Neural progenitor cell (in vitro differentiated cells): Measurements from ENCODE around the gene DIAPH2. TPM values are rescaled to one million over a fixed set of nuclear protein-coding genes. Genes with fewer than 3 reads are reported as not detected.

Experiments used
- DNase-seq: peaks from one replicate; pipeline ENCODE4 v3.0.0-alpha.2; 2016; ENCODE audit warnings: low spot score
- H2AFZ ChIP-seq: fragments of 200-600 bp; sonication (generic); replicated peaks from 2 replicates; pipeline ENCODE4 v1.6.1; 2016; ENCODE audit warnings: antibody characterized with exemption
- H3F3A ChIP-seq: fragments of 200-600 bp; sonication (generic); 2 replicates; pipeline ENCODE4 v1.6.1; 2016; ENCODE audit warnings: antibody characterized with exemption, low read depth
- H3K27ac ChIP-seq: fragments of 200-600 bp; sonication (generic); 2 replicates; pipeline ENCODE4 v1.5.1; 2016; ENCODE audit warnings: mild to moderate bottlenecking
- H3K27me3 ChIP-seq: fragments of 200-600 bp; sonication (generic); 2 replicates; pipeline ENCODE4 v1.6.1; 2016; ENCODE audit warnings: mild to moderate bottlenecking, moderate library complexity
- H3K36me3 ChIP-seq: fragments of 200-600 bp; sonication (generic); 2 replicates; pipeline ENCODE4 v1.5.1; 2016
- H3K4me1 ChIP-seq: fragments of 200-600 bp; sonication (generic); 2 replicates; pipeline ENCODE4 v1.6.1; 2016; ENCODE audit warnings: mixed run types
- H3K4me2 ChIP-seq: fragments of 200-600 bp; sonication (generic); 2 replicates; pipeline ENCODE4 v1.6.1; 2016
- H3K4me3 ChIP-seq: fragments of 200-600 bp; sonication (generic); 2 replicates; pipeline ENCODE4 v1.5.1; 2016
- H3K79me2 ChIP-seq: fragments of 200-600 bp; sonication (generic); 2 replicates; pipeline ENCODE4 v1.6.1; 2016; ENCODE audit warnings: low read depth
- H3K9ac ChIP-seq: fragments of 200-600 bp; sonication (generic); 2 replicates; pipeline ENCODE4 v1.6.1; 2016
- H3K9me3 ChIP-seq: fragments of 200-600 bp; sonication (generic); 2 replicates; pipeline ENCODE4 v1.5.1; 2016; ENCODE audit warnings: low read depth
- H4K20me1 ChIP-seq: fragments of 200-600 bp; sonication (generic); 2 replicates; pipeline ENCODE4 v1.6.1; 2016; ENCODE audit warnings: low read depth
- H3K27ac Mint-ChIP-seq: 3 replicates; pipeline ENCODE4 v1.8.0; 2021; ENCODE audit warnings: mixed read lengths
- H3K27me3 Mint-ChIP-seq: 2 replicates; pipeline ENCODE4 v1.8.0; 2022; ENCODE audit warnings: low read depth, mild to moderate bottlenecking, inconsistent platforms, moderate library complexity, mixed read lengths; ENCODE audit not compliant: insufficient read depth
- H3K36me3 Mint-ChIP-seq: 3 replicates; pipeline ENCODE4 v1.8.0; 2021; ENCODE audit warnings: mixed read lengths
- H3K4me1 Mint-ChIP-seq: 3 replicates; pipeline ENCODE4 v1.8.0; 2021; ENCODE audit warnings: mixed read lengths
- H3K4me3 Mint-ChIP-seq: 3 replicates; pipeline ENCODE4 v1.8.0; 2021; ENCODE audit warnings: mild to moderate bottlenecking, moderate library complexity, mixed read lengths
- H3K9me3 Mint-ChIP-seq: 3 replicates; pipeline ENCODE4 v1.8.0; 2020; ENCODE audit warnings: mixed read lengths
- EZH2 ChIP-seq: fragments of 200-600 bp; sonication (generic); IDR thresholded peaks from 2 replicates; pipeline ENCODE4 v1.6.1; 2017; ENCODE audit warnings: antibody characterized with exemption, mild to moderate bottlenecking, moderate library complexity
- EZH2phosphoT487 ChIP-seq: fragments of 200-600 bp; sonication (generic); IDR thresholded peaks from 2 replicates; pipeline ENCODE4 v1.6.1; 2017; ENCODE audit warnings: antibody characterized with exemption
- total RNA-seq: library from RNA; depleted of rRNA; stranded (reverse); fragments of >200 nt; gene quantifications from 2 replicates; pipeline ENCODE4 v1.2.3, GENCODE V29; 2015; ENCODE audit warnings: low replicate concordance
- TF ChIP-seq, protein P1 (sequence below): fragments of 200-600 bp; sonication (generic); IDR thresholded peaks from 2 replicates; pipeline ENCODE4 v1.5.1; 2017; ENCODE audit warnings: antibody characterized with exemption, mild to moderate bottlenecking

Gene DIAPH2
- total RNA-seq, 1 donor from 2014 or later = 24.0 TPM

DNA sequence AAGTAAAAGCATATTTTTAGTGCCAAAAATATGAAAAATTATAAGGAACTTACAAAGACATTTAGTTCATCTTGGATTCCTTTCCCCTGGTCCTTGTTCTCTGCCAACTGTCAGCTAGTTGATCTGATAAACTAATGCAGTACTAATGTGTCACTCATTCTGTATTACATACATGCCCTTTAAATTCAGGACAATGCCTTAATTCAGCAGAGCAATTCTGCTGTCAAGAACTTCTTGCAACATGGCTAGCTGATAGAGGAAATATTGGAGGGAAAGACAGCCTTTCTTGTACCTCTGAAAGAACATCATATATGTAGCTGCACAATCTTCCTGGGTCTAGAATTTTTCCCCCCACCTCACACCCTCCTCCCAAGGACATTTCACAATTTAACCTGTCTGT is 679.2 kb downstream of the DIAPH2 start:
- no peaks in the 10 kb centered on the region for H3K4me1 Mint-ChIP-seq
- no peak overlapping the region for H3K27ac Mint-ChIP-seq
- no peaks in the 10 kb centered on the region for H3K36me3 Mint-ChIP-seq

DNA sequence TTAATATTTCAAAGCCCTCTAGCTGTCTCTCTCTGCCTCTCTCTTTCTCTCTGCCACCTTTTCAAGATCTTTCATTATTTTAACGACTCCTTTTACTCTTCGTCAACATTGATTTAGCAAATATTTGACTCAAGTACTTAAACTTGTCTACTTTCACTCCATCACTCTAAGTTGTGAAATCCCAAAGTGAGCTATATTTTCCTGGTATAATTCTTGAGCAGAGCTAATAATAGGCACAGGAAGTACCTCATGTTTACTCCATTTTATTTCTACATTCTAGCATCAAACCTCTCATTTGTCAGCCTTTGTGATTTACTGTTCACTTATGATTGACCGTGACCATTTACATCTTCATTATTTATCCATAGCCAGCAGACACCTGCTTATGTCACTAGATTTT is 681.6 kb downstream of the DIAPH2 start:
- H3K4me3 ChIP-seq = no peak overlapping the region
- no peak for TF ChIP-seq EZH2phosphoT487
- TF ChIP-seq EZH2 = no peak
- TF ChIP-seq, protein P1, sequence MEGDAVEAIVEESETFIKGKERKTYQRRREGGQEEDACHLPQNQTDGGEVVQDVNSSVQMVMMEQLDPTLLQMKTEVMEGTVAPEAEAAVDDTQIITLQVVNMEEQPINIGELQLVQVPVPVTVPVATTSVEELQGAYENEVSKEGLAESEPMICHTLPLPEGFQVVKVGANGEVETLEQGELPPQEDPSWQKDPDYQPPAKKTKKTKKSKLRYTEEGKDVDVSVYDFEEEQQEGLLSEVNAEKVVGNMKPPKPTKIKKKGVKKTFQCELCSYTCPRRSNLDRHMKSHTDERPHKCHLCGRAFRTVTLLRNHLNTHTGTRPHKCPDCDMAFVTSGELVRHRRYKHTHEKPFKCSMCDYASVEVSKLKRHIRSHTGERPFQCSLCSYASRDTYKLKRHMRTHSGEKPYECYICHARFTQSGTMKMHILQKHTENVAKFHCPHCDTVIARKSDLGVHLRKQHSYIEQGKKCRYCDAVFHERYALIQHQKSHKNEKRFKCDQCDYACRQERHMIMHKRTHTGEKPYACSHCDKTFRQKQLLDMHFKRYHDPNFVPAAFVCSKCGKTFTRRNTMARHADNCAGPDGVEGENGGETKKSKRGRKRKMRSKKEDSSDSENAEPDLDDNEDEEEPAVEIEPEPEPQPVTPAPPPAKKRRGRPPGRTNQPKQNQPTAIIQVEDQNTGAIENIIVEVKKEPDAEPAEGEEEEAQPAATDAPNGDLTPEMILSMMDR = no peak
- H3K9ac ChIP-seq = no peak overlapping the region
- H4K20me1 ChIP-seq = no peaks in the 10 kb centered on the region
- H3K4me1 ChIP-seq = no peaks in the 10 kb centered on the region
- H3K36me3 Mint-ChIP-seq = no peaks in the 10 kb centered on the region
- no peak overlapping the region for H3K4me3 Mint-ChIP-seq
- no peaks in the 10 kb centered on the region for H3K9me3 ChIP-seq
- H3K27ac ChIP-seq = no peak overlapping the region
- H3K79me2 ChIP-seq = no peaks in the 10 kb centered on the region
- H3K36me3 ChIP-seq = no peaks in the 10 kb centered on the region
- H3K27me3 Mint-ChIP-seq = no peaks in the 10 kb centered on the region
- no peaks in the 10 kb centered on the region for H3K27me3 ChIP-seq
- no peak overlapping the region for H2AFZ ChIP-seq
- H3K27ac Mint-ChIP-seq = no peak overlapping the region
- H3K9me3 Mint-ChIP-seq = no peaks in the 10 kb centered on the region
- peaks cover 3% of the 10 kb centered on the region for H3K4me1 Mint-ChIP-seq
- no peak overlapping the region for H3K4me2 ChIP-seq
- DNase-seq = no peak
- no peaks in the 10 kb centered on the region for H3F3A ChIP-seq

More for the DNA sequence above, 679.2 kb downstream of the DIAPH2 start:
- TF ChIP-seq, protein P1 = no peak
- no peak for TF ChIP-seq EZH2phosphoT487
- Histone ChIP-seq H3K9me3 (no peaks in the 10 kb centered on the region), H3K4me2 (no peak overlapping the region), H3K79me2 (no peaks in the 10 kb centered on the region), H3K4me3 (no peak overlapping the region), H2AFZ (no peak overlapping the region), H3K27ac (no peak overlapping the region), H3K36me3 (no peaks in the 10 kb centered on the region), H4K20me1 (no peaks in the 10 kb centered on the region), H3K9ac (no peak overlapping the region), H3K27me3 (no peaks in the 10 kb centered on the region), H3F3A (no peaks in the 10 kb centered on the region), H3K4me1 (peaks cover 4% of the 10 kb centered on the region)
- DNase-seq = no peak
- no peaks in the 10 kb centered on the region for H3K27me3 Mint-ChIP-seq
- no peaks in the 10 kb centered on the region for H3K9me3 Mint-ChIP-seq
- no peak overlapping the region for H3K4me3 Mint-ChIP-seq

DNA sequence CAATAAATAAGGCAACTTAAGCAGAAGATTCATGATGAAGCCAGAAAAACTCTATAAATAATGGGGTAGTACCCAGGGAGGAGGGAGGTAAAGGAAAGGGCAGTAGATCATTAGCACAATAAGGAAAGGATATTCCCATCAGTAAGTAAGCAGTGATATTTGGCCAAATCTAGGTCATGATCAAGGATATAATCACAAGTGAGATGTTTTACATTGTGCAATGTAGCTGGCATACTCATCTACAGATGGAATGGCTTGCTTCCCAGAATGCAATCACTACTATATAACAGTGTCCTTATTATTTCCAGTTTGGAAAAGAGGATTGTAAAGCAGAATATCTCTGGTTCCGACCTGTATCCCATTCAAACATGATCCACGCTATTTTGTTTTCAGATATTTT is 682.5 kb downstream of the DIAPH2 start:
- Histone ChIP-seq H3F3A (no peaks in the 10 kb centered on the region), H3K9ac (no peak overlapping the region), H4K20me1 (no peaks in the 10 kb centered on the region), H3K36me3 (no peaks in the 10 kb centered on the region), H2AFZ (no peak overlapping the region), H3K4me2 (no peak overlapping the region), H3K4me3 (no peak overlapping the region), H3K27ac (no peak overlapping the region), H3K79me2 (no peaks in the 10 kb centered on the region), H3K9me3 (no peaks in the 10 kb centered on the region), H3K4me1 (no peaks in the 10 kb centered on the region), H3K27me3 (no peaks in the 10 kb centered on the region)
- Mint-ChIP-seq H3K4me1 (peaks cover 9% of the 10 kb centered on the region), H3K4me3 (no peak overlapping the region), H3K27me3 (no peaks in the 10 kb centered on the region), H3K9me3 (no peaks in the 10 kb centered on the region), H3K27ac (no peak overlapping the region), H3K36me3 (no peaks in the 10 kb centered on the region)
- DNase-seq = no peak
- TF ChIP-seq EZH2 = no peak
- no peak for TF ChIP-seq EZH2phosphoT487
- TF ChIP-seq, protein P1 = no peak

DNA sequence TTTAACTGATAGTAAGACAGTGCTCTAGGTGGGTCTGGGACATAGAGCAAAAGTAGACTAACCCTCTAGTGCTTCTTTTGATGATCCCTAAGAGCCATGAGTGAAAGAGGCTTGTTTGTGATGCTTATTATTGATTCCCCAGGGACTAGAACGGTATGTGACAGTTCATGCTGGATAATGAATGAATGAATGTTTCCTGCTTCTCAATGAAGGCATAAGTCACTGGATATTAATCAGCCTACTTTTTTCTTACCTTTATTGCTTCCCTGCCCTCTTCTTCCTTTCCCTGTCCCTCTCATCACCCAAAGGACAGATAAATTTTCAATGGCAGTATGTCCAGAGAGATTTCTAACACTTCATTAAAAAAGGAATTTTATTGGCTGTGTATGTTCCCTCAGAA is 685.3 kb downstream of the DIAPH2 start:
- no peak overlapping the region for H3K9ac ChIP-seq
- no peaks in the 10 kb centered on the region for H3K9me3 ChIP-seq
- Mint-ChIP-seq H3K27me3 (peaks cover 3% of the 10 kb centered on the region), H3K4me1 (peaks cover 19% of the 10 kb centered on the region), H3K4me3 (no peak overlapping the region), H3K27ac (no peak overlapping the region), H3K36me3 (peaks cover 5% of the 10 kb centered on the region), H3K9me3 (peaks cover 2% of the 10 kb centered on the region)
- no peaks in the 10 kb centered on the region for H3F3A ChIP-seq
- no peak overlapping the region for H3K4me2 ChIP-seq
- no peak overlapping the region for H3K27ac ChIP-seq
- H3K4me1 ChIP-seq = peaks cover 5% of the 10 kb centered on the region
- DNase-seq = no peak
- no peaks in the 10 kb centered on the region for H3K27me3 ChIP-seq
- H3K79me2 ChIP-seq = no peaks in the 10 kb centered on the region
- H4K20me1 ChIP-seq = no peaks in the 10 kb centered on the region
- no peaks in the 10 kb centered on the region for H3K36me3 ChIP-seq
- TF ChIP-seq, protein P1 = no peak
- TF ChIP-seq EZH2 (no peak), EZH2phosphoT487 (no peak)
- H3K4me3 ChIP-seq = no peak overlapping the region
- H2AFZ ChIP-seq = no peak overlapping the region
